GM12801 (cell line): ENCODE results near the gene PCDHGB1.
"Not testable (repeated sequence)": the region's sequence is repeated elsewhere in the genome, so short reads cannot be mapped to it uniquely, and the experiment has no call there.

Source experiments
- TF ChIP-seq, protein P1 (sequence below): IDR thresholded peaks from one replicate; pipeline ENCODE4 v1.5.1; 2011; ENCODE audit warnings: control low read depth; ENCODE audit not compliant: insufficient read length; ENCODE audit errors: extremely low read depth

PCDHGB1 gene

DNA sequence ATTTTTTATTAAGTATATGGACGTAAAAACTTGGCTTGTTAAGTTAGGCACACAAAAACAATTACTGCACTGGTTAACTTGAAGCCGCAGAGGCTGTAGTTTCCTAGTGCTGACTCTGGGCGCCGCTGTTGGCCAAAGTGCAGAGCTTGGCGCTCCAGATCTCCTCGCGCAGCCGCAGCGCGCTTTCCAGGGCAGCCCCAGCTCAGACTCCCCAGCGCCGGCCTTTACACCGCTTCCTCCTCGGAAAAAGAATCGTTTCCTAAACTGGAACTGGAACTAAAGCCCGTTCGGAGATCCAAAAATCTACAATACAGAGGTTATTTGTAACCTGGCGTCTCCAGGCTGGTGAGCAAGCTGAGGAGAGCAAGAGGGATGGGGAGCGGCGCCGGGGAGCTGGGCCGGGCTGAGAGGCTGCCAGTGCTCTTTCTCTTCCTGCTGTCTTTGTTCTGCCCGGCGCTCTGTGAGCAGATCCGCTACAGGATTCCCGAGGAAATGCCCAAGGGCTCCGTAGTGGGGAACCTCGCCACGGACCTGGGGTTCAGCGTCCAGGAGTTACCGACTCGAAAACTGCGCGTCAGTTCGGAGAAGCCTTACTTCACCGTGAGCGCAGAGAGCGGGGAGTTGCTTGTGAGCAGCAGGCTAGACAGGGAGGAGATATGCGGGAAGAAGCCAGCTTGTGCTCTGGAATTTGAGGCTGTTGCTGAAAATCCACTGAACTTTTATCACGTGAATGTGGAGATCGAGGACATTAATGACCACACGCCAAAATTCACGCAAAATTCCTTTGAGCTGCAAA, 48.1 kb downstream of the PCDHGB1 start, which contains the start of gene PCDHGB5:
Gene PCDHGB5 (plus strand): TSS at position 192 of the 796 bp plus-strand sequence. CDS start 181 bp downstream, at position 373.
- TF ChIP-seq, protein P1, sequence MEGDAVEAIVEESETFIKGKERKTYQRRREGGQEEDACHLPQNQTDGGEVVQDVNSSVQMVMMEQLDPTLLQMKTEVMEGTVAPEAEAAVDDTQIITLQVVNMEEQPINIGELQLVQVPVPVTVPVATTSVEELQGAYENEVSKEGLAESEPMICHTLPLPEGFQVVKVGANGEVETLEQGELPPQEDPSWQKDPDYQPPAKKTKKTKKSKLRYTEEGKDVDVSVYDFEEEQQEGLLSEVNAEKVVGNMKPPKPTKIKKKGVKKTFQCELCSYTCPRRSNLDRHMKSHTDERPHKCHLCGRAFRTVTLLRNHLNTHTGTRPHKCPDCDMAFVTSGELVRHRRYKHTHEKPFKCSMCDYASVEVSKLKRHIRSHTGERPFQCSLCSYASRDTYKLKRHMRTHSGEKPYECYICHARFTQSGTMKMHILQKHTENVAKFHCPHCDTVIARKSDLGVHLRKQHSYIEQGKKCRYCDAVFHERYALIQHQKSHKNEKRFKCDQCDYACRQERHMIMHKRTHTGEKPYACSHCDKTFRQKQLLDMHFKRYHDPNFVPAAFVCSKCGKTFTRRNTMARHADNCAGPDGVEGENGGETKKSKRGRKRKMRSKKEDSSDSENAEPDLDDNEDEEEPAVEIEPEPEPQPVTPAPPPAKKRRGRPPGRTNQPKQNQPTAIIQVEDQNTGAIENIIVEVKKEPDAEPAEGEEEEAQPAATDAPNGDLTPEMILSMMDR, result not testable (repeated sequence)

DNA sequence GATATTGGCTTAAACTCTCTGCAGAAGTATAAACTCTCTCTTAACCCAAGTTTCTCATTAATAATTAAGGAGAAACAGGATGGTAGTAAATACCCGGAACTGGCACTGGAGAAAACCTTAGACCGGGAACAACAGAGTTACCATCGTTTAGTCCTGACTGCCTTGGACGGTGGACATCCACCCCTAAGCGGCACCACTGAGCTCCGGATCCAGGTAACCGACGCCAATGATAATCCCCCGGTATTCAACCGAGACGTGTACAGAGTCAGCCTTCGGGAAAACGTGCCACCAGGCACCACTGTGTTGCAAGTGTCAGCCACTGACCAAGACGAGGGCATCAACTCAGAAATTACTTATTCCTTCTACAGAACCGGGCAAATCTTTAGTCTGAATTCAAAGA, 48.7 kb downstream of the PCDHGB1 start:
- TF ChIP-seq, protein P1, result no peak

DNA sequence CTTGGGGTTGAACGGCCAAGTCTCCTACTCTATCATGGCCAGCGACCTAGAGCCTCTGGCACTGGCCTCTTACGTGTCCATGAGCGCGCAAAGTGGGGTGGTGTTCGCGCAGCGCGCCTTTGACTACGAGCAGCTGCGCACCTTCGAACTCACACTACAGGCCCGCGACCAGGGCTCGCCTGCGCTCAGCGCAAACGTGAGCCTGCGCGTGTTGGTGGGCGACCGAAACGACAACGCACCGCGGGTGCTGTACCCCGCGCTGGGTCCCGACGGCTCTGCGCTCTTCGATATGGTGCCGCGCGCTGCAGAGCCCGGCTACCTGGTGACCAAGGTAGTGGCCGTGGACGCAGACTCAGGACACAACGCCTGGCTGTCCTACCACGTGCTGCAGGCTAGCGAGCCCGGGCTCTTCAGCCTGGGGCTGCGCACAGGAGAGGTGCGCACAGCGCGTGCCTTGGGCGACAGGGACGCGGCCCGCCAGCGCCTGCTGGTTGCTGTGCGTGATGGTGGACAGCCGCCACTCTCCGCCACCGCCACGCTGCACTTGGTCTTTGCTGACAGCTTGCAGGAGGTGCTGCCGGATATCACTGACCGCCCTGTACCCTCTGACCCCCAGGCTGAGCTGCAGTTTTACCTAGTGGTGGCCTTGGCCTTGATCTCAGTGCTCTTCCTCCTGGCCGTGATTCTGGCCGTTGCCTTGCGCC, 49.8 kb downstream of the PCDHGB1 start:
- TF ChIP-seq, protein P1, result no peak
